Upper lobe of left lung (tissue), 6 donors: ENCODE measurements around the gene FBH1. TPM values are rescaled to one million over a fixed set of nuclear protein-coding genes. Genes with fewer than 3 reads are reported as not detected.

Experiments
- ATAC-seq, 2 donors: fragments of 200-7000 bp; cut with Tn5 transposase; one replicate each; pipeline ENCODE4 v1.9.1; 2022; ENCODE audit warnings: mild to moderate bottlenecking in 2 of 2, moderate library complexity in 2 of 2; ENCODE audit not compliant: low FRiP score in 2 of 2
- DNase-seq, 2 donors: peaks; one replicate each; pipeline ENCODE4 v3.0.0-alpha.2; 2019 to 2020
- H3K27ac ChIP-seq, 4 donors: fragments of 200-600 bp; sonication (generic); one replicate each; pipeline ENCODE4 v1.5.1; 2016 to 2019
- H3K27me3 ChIP-seq, 4 donors: fragments of 200-600 bp; sonication (generic); one replicate each; pipeline ENCODE4 v1.5.1; 2017 to 2019
- H3K36me3 ChIP-seq, 4 donors: fragments of 200-600 bp; sonication (generic); one replicate each; pipeline ENCODE4 v1.5.1; 2016 to 2019
- H3K4me1 ChIP-seq, 4 donors: fragments of 200-600 bp; sonication (generic); one replicate each; pipeline ENCODE4 v1.5.1; 2018 to 2019
- H3K4me3 ChIP-seq, 4 donors: fragments of 200-600 bp; sonication (generic); one replicate each; pipeline ENCODE4 v1.5.1; 2017 to 2019; ENCODE audit warnings: mild to moderate bottlenecking in 2 of 4, moderate library complexity in 1 of 4
- H3K9me3 ChIP-seq, 4 donors: fragments of 200-600 bp; sonication (generic); one replicate each; pipeline ENCODE4 v1.5.1; 2018 to 2019
- CTCF ChIP-seq, 6 experiments: fragments of 450-650 bp in 4 of 6; fragments of 200-600 bp in 2 of 6; sonication (generic) in 2 of 6; IDR thresholded peaks; one replicate each; pipeline ENCODE4 v1.5.1; 2016 to 2019; ENCODE audit warnings: antibody characterized with exemption in 6 of 6
- EP300 ChIP-seq, 4 donors: sonication (generic); formaldehyde crosslinking; IDR thresholded peaks; one replicate each; pipeline ENCODE4 v1.5.1; 2017; ENCODE audit warnings: antibody characterized with exemption in 4 of 4, control low read depth in 2 of 4
- POLR2A ChIP-seq, 4 donors: fragments of 450-650 bp; IDR thresholded peaks; one replicate each; pipeline ENCODE4 v1.5.1; 2016 to 2017; ENCODE audit warnings: antibody characterized with exemption in 4 of 4, mild to moderate bottlenecking in 2 of 4
- POLR2AphosphoS5 ChIP-seq, 2 donors: sonication (generic); formaldehyde crosslinking; IDR thresholded peaks; one replicate each; pipeline ENCODE4 v1.5.1; 2017; ENCODE audit warnings: antibody characterized with exemption in 2 of 2
- WGBS, 2 donors: methylation state at CpG; one replicate each; pipeline ENCODE4 v1.1.5; 2017 to 2018; 5-methylcytosine and 5-hydroxymethylcytosine counted together
- total RNA-seq, 6 donors: library from RNA; depleted of rRNA in 4 of 6; stranded (reverse); fragments of >200 nt in 4 of 6; gene quantifications; one replicate each; pipeline versions ENCODE4 v1.1.0 to v1.2.1, GENCODE V29; 2016 to 2021
- donor health status: DM: no; HTN: no; CAD: no; lungs with moderate emphysema.
- donor health status: DM: no; HTN: yes; CAD: no; lungs with severe emphysema.

Gene FBH1
- total RNA-seq, 6 donors from 2014 or later = 62.4 to 186 (median 77.4) TPM

GRCh38 chr10:5968681-5969453, 78.8 kb downstream of the FBH1 start:
- ATAC-seq (no peak), DNase-seq (no peak)
- Histone ChIP-seq H3K9me3 (no peaks in the 10 kb centered on the region), H3K4me1 (peaks cover 18 to 39% (median 28%) of the 10 kb centered on the region in 4 donors), H3K27ac (no peak overlapping the region), H3K4me3 (no peak overlapping the region), H3K36me3 (peaks cover 0 to 28% (median 11%) of the 10 kb centered on the region in 4 donors), H3K27me3 (no peaks in the 10 kb centered on the region)
- 92 to 93% methylated on average over 9 of the region's 9 CpGs for WGBS, 2 donors
- TF ChIP-seq EP300 (IDR thresholded peaks at IDR 0.05) (no peak), POLR2A (IDR thresholded peaks at IDR 0.05) (no peak), POLR2AphosphoS5 (IDR thresholded peaks at IDR 0.05) (no peak), CTCF (IDR thresholded peaks at IDR 0.05) (no peak)

- no peak for ATAC-seq
- 81 to 85% methylated on average over 2 of the region's 2 CpGs for WGBS, 2 donors
- Histone ChIP-seq H3K4me1 (peaks cover 19 to 49% (median 29%) of the 10 kb centered on the region in 4 donors), H3K27me3 (no peaks in the 10 kb centered on the region), H3K27ac (peak overlapping the region; percentile 0 to 96 (median 43)), H3K9me3 (no peaks in the 10 kb centered on the region), H3K36me3 (peaks cover 0 to 19% (median 6%) of the 10 kb centered on the region in 4 donors), H3K4me3 (no peak overlapping the region)
- DNase-seq = no peak
- TF ChIP-seq POLR2AphosphoS5 (IDR thresholded peaks at IDR 0.05) (no peak), POLR2A (IDR thresholded peaks at IDR 0.05) (no peak), CTCF (IDR thresholded peaks at IDR 0.05) (no peak), EP300 (IDR thresholded peaks at IDR 0.05) (no peak)
These were observed 80.0 kb downstream of the FBH1 start for GRCh38 chr10:5970066-5970465.

GRCh38 chr10:5970527-5970926, 80.5 kb downstream of the FBH1 start:
- peak overlapping the region; percentile 67 to 96 (median 76) for H3K27ac ChIP-seq
- H3K4me3 ChIP-seq = no peak overlapping the region
- ATAC-seq (no peak), DNase-seq (no peak)
- no peaks in the 10 kb centered on the region for H3K9me3 ChIP-seq
- peaks cover 24 to 54% (median 33%) of the 10 kb centered on the region in 4 donors for H3K4me1 ChIP-seq
- WGBS, 2 donors = 84 to 87% methylated on average over 3 of the region's 3 CpGs
- peaks cover 0 to 14% (median 3%) of the 10 kb centered on the region in 4 donors for H3K36me3 ChIP-seq
- no peak for TF ChIP-seq POLR2AphosphoS5 (IDR thresholded peaks at IDR 0.05)
- TF ChIP-seq CTCF (IDR thresholded peaks at IDR 0.05) = no peak
- no peak for TF ChIP-seq POLR2A (IDR thresholded peaks at IDR 0.05)
- TF ChIP-seq EP300 (IDR thresholded peaks at IDR 0.05) = no peak
- no peaks in the 10 kb centered on the region for H3K27me3 ChIP-seq

GRCh38 chr10:5971315-5971832, 81.3 kb downstream of the FBH1 start:
- Histone ChIP-seq H3K9me3 (no peaks in the 10 kb centered on the region), H3K4me3 (no peak overlapping the region), H3K4me1 (peaks cover 32 to 62% (median 38%) of the 10 kb centered on the region in 4 donors), H3K27ac (peak overlapping the region; percentile 67 to 96 (median 76)), H3K36me3 (peaks cover 0 to 8% (median 0%) of the 10 kb centered on the region in 4 donors), H3K27me3 (no peaks in the 10 kb centered on the region)
- 34 to 45% methylated on average over 8 of the region's 8 CpGs for WGBS, 2 donors
- DNase-seq (peak in 1 of 2 donors; percentile 51), ATAC-seq (peak; percentile 56 to 63)
- no peak for TF ChIP-seq POLR2A (IDR thresholded peaks at IDR 0.05)
- peak; percentile 54 to 55 for TF ChIP-seq POLR2AphosphoS5 (IDR thresholded peaks at IDR 0.05)
- TF ChIP-seq EP300 (IDR thresholded peaks at IDR 0.05) = peak in 2 of 4 donors; percentile 4 to 49

GRCh38 chr10:5971886-5972285, 81.8 kb downstream of the FBH1 start:
- peak in 1 of 2 donors; percentile 9 for ATAC-seq
- H3K4me1 ChIP-seq = peaks cover 32 to 62% (median 39%) of the 10 kb centered on the region in 4 donors

More at GRCh38 chr10:5971886-5972285, 81.8 kb downstream of the FBH1 start:
- no peak for DNase-seq
- TF ChIP-seq POLR2A (IDR thresholded peaks at IDR 0.05) (no peak), CTCF (IDR thresholded peaks at IDR 0.05) (no peak), POLR2AphosphoS5 (IDR thresholded peaks at IDR 0.05) (no peak), EP300 (IDR thresholded peaks at IDR 0.05) (no peak)
- Histone ChIP-seq H3K27me3 (no peaks in the 10 kb centered on the region), H3K27ac (peak overlapping the region; percentile 67 to 96 (median 76)), H3K9me3 (no peaks in the 10 kb centered on the region), H3K36me3 (peaks cover 0 to 8% (median 0%) of the 10 kb centered on the region in 4 donors), H3K4me3 (no peak overlapping the region)
- 43 to 59% methylated on average over 4 of the region's 4 CpGs for WGBS, 2 donors
